VCaP (cell line): ENCODE results near the gene ZNF491.
A peak's percentile ranks its signal among the peaks of the same experiment; 100 is the strongest.

Experiments used
- H3K27ac ChIP-seq: fragments of 450-650 bp; 2 replicates; pipeline ENCODE4 v1.5.1; 2017
- TF ChIP-seq, protein P1 (sequence below): fragments of 450-650 bp; conservative IDR thresholded peaks from 2 replicates; pipeline ENCODE4 v1.5.1; 2017; ENCODE audit warnings: mild to moderate bottlenecking, moderate library complexity

ZNF491 gene

DNA sequence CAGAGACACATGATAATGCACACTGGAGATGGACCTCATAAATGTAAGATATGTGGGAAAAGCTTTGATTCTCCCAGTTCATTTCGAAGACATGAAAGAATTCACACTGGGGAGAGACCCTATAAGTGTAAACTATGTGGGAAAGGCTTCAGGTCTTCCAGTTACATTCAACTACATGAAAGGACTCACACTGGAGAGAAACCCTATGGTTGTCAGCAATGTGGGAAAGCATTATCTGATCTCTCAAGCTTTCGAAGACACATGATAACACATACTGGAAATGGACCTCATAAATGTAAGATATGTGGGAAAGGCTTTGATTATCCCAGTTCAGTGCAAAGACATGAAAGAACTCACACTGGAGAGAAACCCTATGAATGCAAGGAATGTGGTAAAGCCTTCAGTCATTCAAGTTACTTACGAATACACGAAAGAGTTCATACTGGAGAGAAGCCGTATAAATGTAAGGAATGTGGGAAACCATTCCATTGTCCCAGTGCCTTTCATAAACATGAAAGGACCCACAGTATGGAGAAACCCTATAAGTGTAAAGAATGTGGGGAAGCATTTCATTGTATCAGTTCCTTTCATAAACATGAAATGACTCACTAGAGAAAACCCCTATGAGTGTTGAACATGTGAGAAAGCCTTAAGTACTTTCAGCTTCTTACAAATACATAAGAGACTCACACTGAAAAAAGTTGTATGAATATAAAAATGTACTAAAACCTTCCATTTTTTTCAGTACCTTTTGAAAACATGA is 16.8 kb upstream of the ZNF491 start:
- TF ChIP-seq, protein P1, sequence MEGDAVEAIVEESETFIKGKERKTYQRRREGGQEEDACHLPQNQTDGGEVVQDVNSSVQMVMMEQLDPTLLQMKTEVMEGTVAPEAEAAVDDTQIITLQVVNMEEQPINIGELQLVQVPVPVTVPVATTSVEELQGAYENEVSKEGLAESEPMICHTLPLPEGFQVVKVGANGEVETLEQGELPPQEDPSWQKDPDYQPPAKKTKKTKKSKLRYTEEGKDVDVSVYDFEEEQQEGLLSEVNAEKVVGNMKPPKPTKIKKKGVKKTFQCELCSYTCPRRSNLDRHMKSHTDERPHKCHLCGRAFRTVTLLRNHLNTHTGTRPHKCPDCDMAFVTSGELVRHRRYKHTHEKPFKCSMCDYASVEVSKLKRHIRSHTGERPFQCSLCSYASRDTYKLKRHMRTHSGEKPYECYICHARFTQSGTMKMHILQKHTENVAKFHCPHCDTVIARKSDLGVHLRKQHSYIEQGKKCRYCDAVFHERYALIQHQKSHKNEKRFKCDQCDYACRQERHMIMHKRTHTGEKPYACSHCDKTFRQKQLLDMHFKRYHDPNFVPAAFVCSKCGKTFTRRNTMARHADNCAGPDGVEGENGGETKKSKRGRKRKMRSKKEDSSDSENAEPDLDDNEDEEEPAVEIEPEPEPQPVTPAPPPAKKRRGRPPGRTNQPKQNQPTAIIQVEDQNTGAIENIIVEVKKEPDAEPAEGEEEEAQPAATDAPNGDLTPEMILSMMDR: no peak

DNA sequence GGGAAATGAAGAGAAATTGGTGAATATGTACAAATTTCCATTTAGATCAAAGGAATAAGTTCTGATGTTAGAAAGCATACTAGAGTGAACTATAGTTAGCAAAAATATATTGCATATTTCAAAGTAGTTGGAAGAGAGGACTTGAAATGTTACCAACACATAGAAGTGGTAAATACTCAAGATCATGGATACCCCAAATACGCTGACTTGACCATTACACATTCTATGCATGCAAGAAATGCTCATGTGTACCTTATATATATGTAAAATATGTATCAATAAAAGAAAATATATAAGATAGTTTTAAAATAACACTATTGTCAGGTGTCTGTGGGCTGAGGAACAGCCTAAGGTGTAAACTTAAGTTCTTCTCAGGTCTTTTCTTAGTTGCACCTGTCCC is 14.6 kb upstream of the ZNF491 start:
- H3K27ac ChIP-seq: no peak overlapping the region
- TF ChIP-seq, protein P1: no peak

More for the DNA sequence above, 16.8 kb upstream of the ZNF491 start:
- H3K27ac ChIP-seq: no peak overlapping the region

DNA sequence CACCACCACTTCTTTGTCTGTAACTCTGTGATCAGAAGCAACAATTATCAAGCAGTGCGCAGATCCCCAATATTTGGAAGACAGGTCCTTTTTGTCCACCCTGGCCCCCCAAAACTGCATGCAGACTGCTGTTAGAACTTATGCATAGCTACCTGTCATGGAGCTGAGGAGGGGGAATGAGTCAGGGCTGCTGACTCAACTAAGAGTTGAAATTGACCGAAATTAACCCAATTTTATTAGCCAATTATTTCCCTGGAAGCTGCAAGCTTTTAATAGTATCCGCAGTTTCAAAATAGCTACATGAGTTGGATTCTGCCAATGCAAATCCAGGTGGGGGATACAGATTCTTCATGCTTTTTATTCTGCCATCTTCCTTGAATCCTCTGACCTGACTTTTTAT is 14.0 kb upstream of the ZNF491 start:
- TF ChIP-seq, protein P1: no peak
- no peak overlapping the region for H3K27ac ChIP-seq

DNA sequence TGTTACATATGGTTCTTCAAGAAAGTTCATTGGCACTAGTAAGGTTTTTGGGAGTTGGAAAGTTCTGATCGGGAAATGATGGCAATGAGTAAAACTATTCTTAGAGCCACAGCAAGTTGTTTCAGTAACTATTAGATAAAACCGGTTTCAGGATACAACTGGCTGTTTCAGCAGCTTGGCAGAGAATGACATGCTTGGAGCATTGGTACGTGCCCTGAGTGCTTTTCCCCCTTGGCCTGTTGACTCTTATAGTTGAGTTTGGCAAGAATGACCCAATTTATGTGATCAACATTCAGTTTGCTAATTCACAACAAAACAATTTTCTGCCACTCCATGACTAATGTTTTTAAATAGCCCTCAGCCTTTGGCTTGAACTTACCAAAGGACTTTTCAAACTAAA is 10.8 kb upstream of the ZNF491 start:
- TF ChIP-seq, protein P1: no peak
- H3K27ac ChIP-seq: no peak overlapping the region

DNA sequence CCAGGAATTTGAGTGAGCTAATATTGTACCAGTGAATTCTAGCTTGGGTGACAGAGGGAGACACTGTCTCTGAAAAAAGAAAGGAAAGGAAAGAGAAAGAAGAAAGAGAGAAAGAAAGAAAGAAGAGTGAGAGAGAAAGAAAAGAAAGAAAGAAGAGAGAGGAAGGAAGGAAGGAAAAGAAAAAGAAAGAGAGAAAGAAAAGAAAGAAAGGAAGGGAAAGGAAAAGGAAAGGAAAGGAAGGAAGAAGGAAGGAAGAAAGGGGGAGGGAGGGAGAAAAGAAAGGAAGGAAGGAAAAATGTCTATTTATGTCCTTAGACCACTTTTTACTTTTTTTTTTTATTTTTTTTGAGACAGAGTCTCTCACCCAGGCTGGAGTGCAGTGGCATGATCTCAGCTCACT is 5.4 kb upstream of the ZNF491 start:
- TF ChIP-seq, protein P1: no peak
- no peak overlapping the region for H3K27ac ChIP-seq

DNA sequence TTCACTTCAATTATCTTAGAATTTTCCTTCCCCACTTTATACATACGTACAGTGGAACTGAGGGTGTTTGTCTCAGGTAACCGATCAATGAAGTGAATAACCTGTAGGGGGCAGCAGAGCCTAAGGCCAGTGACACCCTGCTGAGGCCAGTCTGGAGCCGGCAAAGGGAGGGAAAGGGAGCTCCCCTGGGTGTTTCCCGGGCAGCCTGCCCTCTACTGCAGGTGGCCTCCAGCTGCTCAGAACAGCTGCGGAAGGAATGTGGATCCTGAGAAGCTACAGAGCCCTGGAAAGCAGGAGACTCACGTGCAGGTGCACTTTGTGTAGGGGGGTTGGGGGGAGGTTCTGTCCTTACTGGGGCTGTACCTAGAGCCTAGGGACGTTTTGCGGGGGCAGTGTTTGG is 832 bp upstream of the ZNF491 start:
- H3K27ac ChIP-seq: peak overlapping the region; percentile 86
- TF ChIP-seq, protein P1: peak; percentile 96

DNA sequence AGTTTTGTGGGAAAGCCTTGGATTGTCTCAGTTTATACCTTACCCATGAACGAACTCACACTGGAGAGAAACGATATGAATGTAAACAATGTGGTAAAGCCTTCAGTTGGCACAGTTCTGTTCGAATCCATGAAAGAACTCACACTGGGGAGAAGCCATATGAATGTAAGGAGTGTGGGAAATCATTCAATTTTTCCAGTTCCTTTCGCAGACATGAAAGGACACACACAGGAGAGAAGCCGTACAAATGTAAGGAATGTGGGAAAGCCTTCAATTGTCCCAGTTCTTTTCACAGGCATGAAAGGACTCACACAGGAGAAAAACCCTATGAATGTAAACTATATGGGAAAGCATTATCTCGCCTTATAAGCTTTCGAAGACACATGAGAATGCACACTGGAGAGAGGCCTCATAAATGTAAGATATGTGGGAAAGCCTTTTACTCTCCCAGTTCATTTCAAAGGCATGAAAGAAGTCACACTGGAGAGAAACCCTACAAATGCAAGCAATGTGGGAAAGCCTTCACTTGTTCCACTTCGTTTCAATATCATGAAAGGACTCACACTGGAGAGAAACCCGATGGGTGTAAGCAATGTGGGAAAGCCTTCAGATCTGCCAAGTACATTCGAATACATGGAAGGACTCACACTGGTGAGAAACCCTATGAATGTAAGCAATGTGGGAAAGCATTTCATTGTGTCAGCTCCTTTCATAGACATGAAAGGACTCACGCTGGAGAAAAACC is 8.2 kb downstream of the ZNF491 start:
- TF ChIP-seq, protein P1: no peak

More for the DNA sequence above, 8.2 kb downstream of the ZNF491 start:
- H3K27ac ChIP-seq: no peak overlapping the region
